ENCODE results near the gene DYRK1A.

Gene DYRK1A

DNA sequence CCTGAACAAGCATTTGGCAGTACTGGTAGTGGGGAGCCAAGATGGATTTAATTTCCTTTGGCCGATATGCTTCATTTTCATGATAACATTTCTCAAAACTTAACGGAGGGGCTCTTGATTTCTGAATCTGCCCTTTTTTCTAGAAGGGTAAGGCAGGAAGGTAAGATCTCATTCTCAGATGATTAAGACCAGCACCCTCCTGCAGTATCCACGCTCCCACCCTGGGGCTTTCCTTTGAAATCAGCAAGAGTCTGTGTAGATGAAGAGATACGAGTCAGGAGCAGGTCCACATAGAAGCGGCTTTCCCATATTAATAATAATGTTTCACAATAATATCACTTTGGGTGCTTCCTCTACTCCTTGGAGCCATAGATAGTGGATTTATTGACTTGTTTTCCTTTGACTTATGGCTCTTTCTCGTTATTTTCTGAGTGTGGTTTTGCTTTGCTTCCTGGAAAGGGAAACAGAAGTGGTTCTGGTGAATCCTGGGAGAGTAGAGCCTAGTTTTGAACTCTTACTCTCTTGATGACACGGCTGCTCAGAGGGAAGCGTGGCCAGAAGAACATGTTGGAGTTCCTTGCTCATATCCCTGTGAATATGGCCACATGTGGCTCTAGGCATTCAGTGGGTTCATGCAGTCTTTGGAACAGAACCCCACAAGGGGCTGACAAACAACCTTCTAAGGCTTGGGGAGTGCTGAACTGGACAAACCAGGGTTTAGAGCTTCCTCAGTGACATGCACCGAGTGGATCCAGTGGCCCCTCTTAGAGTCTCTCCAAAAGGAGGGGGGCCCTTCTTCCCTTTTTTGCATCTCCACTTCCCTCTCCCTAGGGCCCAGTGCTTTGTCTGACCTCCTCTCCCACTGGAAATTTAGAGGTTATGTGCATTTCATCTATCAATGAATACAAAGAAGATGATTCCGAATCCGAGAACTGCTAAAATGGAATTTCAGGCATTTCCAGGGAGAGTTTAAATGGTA is 195.7 kb downstream of the DYRK1A start:
- FAIRE-seq = no peak

GRCh38 chr21:37562920-37563640 is 196.5 kb downstream of the DYRK1A start:
- DNase-seq (ENCODE audit: insufficient read length, low spot score) (no peak), FAIRE-seq (peak; percentile 62)
- TF ChIP-seq POLR2A (IDR thresholded peaks at IDR 0.05; ENCODE audit: low read depth, low read length) (no peak), SPI1 (IDR thresholded peaks at IDR 0.05; ENCODE audit: low read depth, low read length) (no peak), TAF1 (IDR thresholded peaks at IDR 0.05; ENCODE audit: low read depth, low read length) (no peak; the same call in 1 of the 2 replicates), POLR2AphosphoS5 (IDR thresholded peaks at IDR 0.05; ENCODE audit: low read depth, low read length) (no peak), POU2F2 (IDR thresholded peaks at IDR 0.05; ENCODE audit: low read depth, low read length) (no peak), PAX5 (IDR thresholded peaks at IDR 0.05; ENCODE audit: insufficient read depth, low read length, severe bottlenecking) (no peak)

More for the DNA sequence above, 195.7 kb downstream of the DYRK1A start:
- no peak for DNase-seq (ENCODE audit: insufficient read length, low spot score)
- no peak for TF ChIP-seq POU2F2 (IDR thresholded peaks at IDR 0.05; ENCODE audit: low read depth, low read length)
- TF ChIP-seq TAF1 (IDR thresholded peaks at IDR 0.05; ENCODE audit: low read depth, low read length) = no peak
- no peak for TF ChIP-seq POLR2A (IDR thresholded peaks at IDR 0.05; ENCODE audit: low read depth, low read length)
- no peak for TF ChIP-seq PAX5 (IDR thresholded peaks at IDR 0.05; ENCODE audit: insufficient read depth, low read length, severe bottlenecking)
- no peak for TF ChIP-seq POLR2AphosphoS5 (IDR thresholded peaks at IDR 0.05; ENCODE audit: low read depth, low read length)
- no peak for TF ChIP-seq SPI1 (IDR thresholded peaks at IDR 0.05; ENCODE audit: low read depth, low read length)

GRCh38 chr21:37563641-37564340 is 197.2 kb downstream of the DYRK1A start:
- TF ChIP-seq POU2F2 (IDR thresholded peaks at IDR 0.05; ENCODE audit: low read depth, low read length) (no peak; the same call in 1 of the 2 replicates), PAX5 (IDR thresholded peaks at IDR 0.05; ENCODE audit: insufficient read depth, low read length, severe bottlenecking) (no peak), POLR2AphosphoS5 (IDR thresholded peaks at IDR 0.05; ENCODE audit: low read depth, low read length) (peak; percentile 73; the same call in 1 of the 2 replicates), POLR2A (IDR thresholded peaks at IDR 0.05; ENCODE audit: low read depth, low read length) (peak; percentile 75), TAF1 (IDR thresholded peaks at IDR 0.05; ENCODE audit: low read depth, low read length) (peak; percentile 46; the same call in 1 of the 2 replicates), SPI1 (IDR thresholded peaks at IDR 0.05; ENCODE audit: low read depth, low read length) (no peak)
- peak; percentile 93 for DNase-seq (ENCODE audit: insufficient read length, low spot score)
- FAIRE-seq = peak; percentile 96

GRCh38 chr21:37564341-37564923 is 197.9 kb downstream of the DYRK1A start:
- FAIRE-seq (no peak), DNase-seq (ENCODE audit: insufficient read length, low spot score) (peak; percentile 38)
- TF ChIP-seq TAF1 (IDR thresholded peaks at IDR 0.05; ENCODE audit: low read depth, low read length) (no peak), SPI1 (IDR thresholded peaks at IDR 0.05; ENCODE audit: low read depth, low read length) (no peak), POU2F2 (IDR thresholded peaks at IDR 0.05; ENCODE audit: low read depth, low read length) (no peak)

DNA sequence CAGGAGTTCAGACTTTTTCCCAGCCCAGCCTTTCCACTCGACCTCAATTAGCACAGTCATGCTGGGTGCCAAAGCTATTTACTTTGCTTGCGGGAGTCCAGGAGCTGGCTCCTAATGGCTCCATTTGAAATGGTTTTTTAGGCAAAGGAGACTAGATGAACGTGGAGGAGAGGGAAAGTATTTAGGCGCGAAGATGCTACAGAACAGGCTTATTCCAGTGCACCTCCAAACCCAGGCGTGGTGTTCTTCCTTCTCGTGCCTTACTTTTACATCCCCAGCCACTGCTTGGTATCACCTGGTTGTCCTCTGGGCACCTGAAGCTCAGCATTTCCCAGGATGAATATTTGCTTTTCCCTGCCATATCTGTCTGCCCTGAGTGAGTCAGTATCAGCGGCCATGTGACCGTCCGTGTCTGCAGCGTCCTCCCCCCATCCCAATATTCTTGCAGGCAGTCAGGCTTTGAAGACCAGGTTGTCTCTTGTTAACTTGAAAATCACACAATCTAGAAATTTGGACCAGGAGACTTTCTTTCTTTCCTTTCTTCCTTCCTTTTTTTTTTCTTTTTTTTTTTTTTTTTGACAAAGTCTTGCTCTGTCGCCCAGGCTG is 198.5 kb downstream of the DYRK1A start:
- peak; percentile 58 for FAIRE-seq

DNA sequence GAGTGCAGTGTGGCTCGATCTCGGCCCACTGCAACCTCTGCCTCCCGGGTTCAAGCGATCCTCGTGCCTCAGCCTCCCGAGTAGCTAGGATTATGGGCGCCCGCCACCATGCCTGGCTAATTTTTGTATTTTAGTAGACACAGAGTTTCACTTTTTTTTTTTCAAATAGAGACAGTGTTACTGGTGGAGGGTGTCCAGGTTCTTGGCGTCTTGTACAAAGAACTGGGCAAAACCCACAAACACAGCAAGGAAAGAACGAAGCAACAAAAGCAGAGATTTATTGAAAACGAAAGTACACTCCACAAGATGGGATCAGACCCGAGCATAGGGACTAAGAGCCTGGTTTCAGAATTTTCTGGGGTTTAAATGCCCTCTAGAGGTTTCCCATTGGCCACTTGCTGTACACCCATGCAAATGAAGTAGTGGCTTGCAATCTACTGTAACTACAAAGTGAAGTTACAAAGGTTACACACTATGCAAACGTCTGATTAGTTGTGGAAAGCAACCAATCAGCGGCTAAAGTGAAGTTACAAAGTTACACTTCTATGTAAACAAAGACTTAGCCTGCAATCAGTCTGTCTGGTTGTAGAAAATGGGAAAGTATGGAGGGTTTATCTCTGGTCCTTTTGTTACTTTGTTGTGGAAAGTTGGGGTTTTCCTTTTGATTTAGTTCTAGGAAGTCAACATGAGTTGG is 199.1 kb downstream of the DYRK1A start:
- DNase-seq (ENCODE audit: insufficient read length, low spot score) = no peak
- FAIRE-seq = no peak
- TF ChIP-seq PAX5 (IDR thresholded peaks at IDR 0.05; ENCODE audit: insufficient read depth, low read length, severe bottlenecking) = no peak
- TF ChIP-seq TAF1 (IDR thresholded peaks at IDR 0.05; ENCODE audit: low read depth, low read length) = no peak
- TF ChIP-seq SPI1 (IDR thresholded peaks at IDR 0.05; ENCODE audit: low read depth, low read length) = no peak
- TF ChIP-seq POLR2A (IDR thresholded peaks at IDR 0.05; ENCODE audit: low read depth, low read length) = no peak
- no peak for TF ChIP-seq POLR2AphosphoS5 (IDR thresholded peaks at IDR 0.05; ENCODE audit: low read depth, low read length)
- no peak for TF ChIP-seq POU2F2 (IDR thresholded peaks at IDR 0.05; ENCODE audit: low read depth, low read length)

More for the DNA sequence above, 198.5 kb downstream of the DYRK1A start:
- TF ChIP-seq PAX5 (IDR thresholded peaks at IDR 0.05; ENCODE audit: insufficient read depth, low read length, severe bottlenecking) (no peak), POLR2A (IDR thresholded peaks at IDR 0.05; ENCODE audit: low read depth, low read length) (no peak), POU2F2 (IDR thresholded peaks at IDR 0.05; ENCODE audit: low read depth, low read length) (no peak), POLR2AphosphoS5 (IDR thresholded peaks at IDR 0.05; ENCODE audit: low read depth, low read length) (no peak), TAF1 (IDR thresholded peaks at IDR 0.05; ENCODE audit: low read depth, low read length) (no peak), SPI1 (IDR thresholded peaks at IDR 0.05; ENCODE audit: low read depth, low read length) (no peak)
- no peak for DNase-seq (ENCODE audit: insufficient read length, low spot score)

GRCh38 chr21:37566790-37567615 is 200.4 kb downstream of the DYRK1A start:
- FAIRE-seq = no peak
- no peak for DNase-seq (ENCODE audit: insufficient read length, low spot score)
- TF ChIP-seq SPI1 (IDR thresholded peaks at IDR 0.05; ENCODE audit: low read depth, low read length) (no peak), POLR2A (IDR thresholded peaks at IDR 0.05; ENCODE audit: low read depth, low read length) (no peak), PAX5 (IDR thresholded peaks at IDR 0.05; ENCODE audit: insufficient read depth, low read length, severe bottlenecking) (no peak)

Data from GM12891 (cell line).